OCI-LY3 (cell line): ENCODE data around the gene RAP1GDS1.

Experiments
- H2AFZ ChIP-seq: fragments of 200-600, 300-600 bp; shearing (Covaris generic); 2 replicates; pipeline ENCODE4 v1.6.0; 2014; ENCODE audit warnings: antibody characterized with exemption, low read depth, low read length
- H3K27ac ChIP-seq: fragments of 200-600, 300-600 bp; sonication (generic); 2 replicates; pipeline ENCODE4 v1.5.1; 2014; ENCODE audit warnings: mild to moderate bottlenecking, low read length, moderate library complexity, mixed read lengths
- H3K27me3 ChIP-seq: fragments of 200-600, 300-600 bp; sonication (generic); 2 replicates; pipeline ENCODE4 v1.6.1; 2014; ENCODE audit warnings: low read depth, low read length, mixed read lengths
- H3K36me3 ChIP-seq: fragments of 200-600, 300-600 bp; sonication (generic); replicated peaks from 2 replicates; pipeline ENCODE3; 2014; ENCODE audit warnings: low read depth, low read length, mixed read lengths
- H3K4me1 ChIP-seq: fragments of 300-600, 200-600 bp; sonication (generic); 2 replicates; pipeline ENCODE4 v1.6.1; 2014; ENCODE audit warnings: low read length, mixed read lengths
- H3K4me2 ChIP-seq: fragments of 200-600, 300-600 bp; sonication (generic); 2 replicates; pipeline ENCODE4 v1.6.1; 2014; ENCODE audit warnings: low read length, mixed read lengths
- H3K4me3 ChIP-seq: fragments of 300-600, 200-600 bp; sonication (generic); 2 replicates; pipeline ENCODE4 v1.5.1; 2014; ENCODE audit warnings: antibody characterized with exemption, mild to moderate bottlenecking, low read length, moderate library complexity
- H3K79me2 ChIP-seq: fragments of 300-600, 200-600 bp; shearing (Covaris generic); 2 replicates; pipeline ENCODE4 v1.6.1; 2014; ENCODE audit warnings: mild to moderate bottlenecking, low read length, mixed read lengths
- H3K9ac ChIP-seq: fragments of 300-600, 200-600 bp; shearing (Covaris generic); 2 replicates; pipeline ENCODE4 v1.6.0; 2014; ENCODE audit warnings: mild to moderate bottlenecking, low read length, moderate library complexity
- H3K9me3 ChIP-seq: fragments of 200-600, 300-600 bp; shearing (Covaris generic); 2 replicates; pipeline ENCODE4 v1.6.1; 2014; ENCODE audit warnings: low read length, mixed read lengths; ENCODE audit not compliant: insufficient read depth
- H4K20me1 ChIP-seq: fragments of 200-600, 300-600 bp; sonication (generic); 2 replicates; pipeline ENCODE4 v1.6.1; 2016; ENCODE audit warnings: low read length, mixed read lengths; ENCODE audit not compliant: insufficient read depth
- EZH2phosphoT487 ChIP-seq: fragments of 200-600 bp; shearing (Covaris generic); IDR thresholded peaks from 2 replicates; pipeline ENCODE4 v1.6.1; 2018; ENCODE audit warnings: antibody characterized with exemption, mixed run types, low read depth
- TF ChIP-seq, protein P1 (sequence below): fragments of 200-600, 300-600 bp; sonication (generic); IDR thresholded peaks from 2 replicates; pipeline ENCODE4 v1.5.1; 2014; ENCODE audit warnings: antibody characterized with exemption, low read length, low read depth

Gene RAP1GDS1, protein sequence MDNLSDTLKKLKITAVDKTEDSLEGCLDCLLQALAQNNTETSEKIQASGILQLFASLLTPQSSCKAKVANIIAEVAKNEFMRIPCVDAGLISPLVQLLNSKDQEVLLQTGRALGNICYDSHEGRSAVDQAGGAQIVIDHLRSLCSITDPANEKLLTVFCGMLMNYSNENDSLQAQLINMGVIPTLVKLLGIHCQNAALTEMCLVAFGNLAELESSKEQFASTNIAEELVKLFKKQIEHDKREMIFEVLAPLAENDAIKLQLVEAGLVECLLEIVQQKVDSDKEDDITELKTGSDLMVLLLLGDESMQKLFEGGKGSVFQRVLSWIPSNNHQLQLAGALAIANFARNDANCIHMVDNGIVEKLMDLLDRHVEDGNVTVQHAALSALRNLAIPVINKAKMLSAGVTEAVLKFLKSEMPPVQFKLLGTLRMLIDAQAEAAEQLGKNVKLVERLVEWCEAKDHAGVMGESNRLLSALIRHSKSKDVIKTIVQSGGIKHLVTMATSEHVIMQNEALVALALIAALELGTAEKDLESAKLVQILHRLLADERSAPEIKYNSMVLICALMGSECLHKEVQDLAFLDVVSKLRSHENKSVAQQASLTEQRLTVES

DNA sequence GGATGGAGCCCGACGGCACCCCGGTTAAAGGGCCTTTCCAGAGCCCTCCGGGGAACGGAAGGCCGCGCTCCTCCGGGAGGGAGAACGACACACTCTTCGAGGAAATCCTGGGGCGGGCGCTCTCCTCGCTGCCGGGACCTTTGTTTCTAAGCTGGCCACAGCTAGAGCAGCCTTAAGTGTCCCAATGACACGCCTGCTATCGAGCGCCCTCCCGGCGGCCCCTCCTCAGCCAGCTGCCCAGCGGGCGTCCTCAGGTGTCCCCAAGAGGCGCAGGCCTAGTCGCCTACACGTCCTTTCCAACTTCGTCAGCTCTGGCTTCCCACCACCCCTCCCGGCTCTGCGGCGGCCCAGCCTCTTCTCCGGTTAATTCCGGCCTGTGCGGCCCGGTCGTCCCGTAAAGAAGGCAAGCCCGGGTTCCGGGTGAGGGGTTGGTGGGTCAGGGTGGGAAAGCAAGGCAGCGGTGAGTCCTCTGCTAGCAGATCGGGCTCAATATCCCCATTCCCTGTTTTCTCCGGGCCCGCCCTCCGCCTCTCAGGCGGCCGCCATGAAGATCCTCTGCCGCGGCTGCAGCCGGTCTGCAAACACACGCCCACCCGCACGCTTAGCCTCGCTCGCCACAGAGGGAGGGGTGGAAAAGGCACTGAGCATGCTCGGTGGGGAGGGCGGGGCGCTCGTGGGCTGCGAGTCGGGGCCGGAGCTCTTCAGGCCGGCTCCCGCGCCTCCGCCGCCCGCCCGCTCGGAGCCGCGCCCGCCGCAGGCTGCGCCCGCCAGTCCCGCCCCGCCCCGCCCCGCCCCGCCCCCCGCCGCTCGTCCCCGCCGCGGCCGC, at the start of gene RAP1GDS1:
Gene RAP1GDS1, plus strand, starts transcription at position 806 of the 826 bp plus-strand sequence. CDS start 182 bp downstream, outside the sequence.
- Histone ChIP-seq H3K9ac (peak within 1 kb of the TSS; percentile 92), H3K9me3 (no peaks in the 10 kb centered on the region), H4K20me1 (peaks cover 29% of the 10 kb centered on the region), H3K27me3 (no peaks in the 10 kb centered on the region), H3K79me2 (peaks cover 62% of the 10 kb centered on the region), H3K4me1 (peaks cover 27% of the 10 kb centered on the region), H3K27ac (peak within 1 kb of the TSS; percentile 69), H3K4me3 (peak within 1 kb of the TSS; percentile 95), H3K36me3 (peaks cover 16% of the 10 kb centered on the region), H3K4me2 (peak within 1 kb of the TSS; percentile 90), H2AFZ (peak within 1 kb of the TSS; percentile 61; the same call in 1 of the 2 replicates)
- TF ChIP-seq, protein P1, sequence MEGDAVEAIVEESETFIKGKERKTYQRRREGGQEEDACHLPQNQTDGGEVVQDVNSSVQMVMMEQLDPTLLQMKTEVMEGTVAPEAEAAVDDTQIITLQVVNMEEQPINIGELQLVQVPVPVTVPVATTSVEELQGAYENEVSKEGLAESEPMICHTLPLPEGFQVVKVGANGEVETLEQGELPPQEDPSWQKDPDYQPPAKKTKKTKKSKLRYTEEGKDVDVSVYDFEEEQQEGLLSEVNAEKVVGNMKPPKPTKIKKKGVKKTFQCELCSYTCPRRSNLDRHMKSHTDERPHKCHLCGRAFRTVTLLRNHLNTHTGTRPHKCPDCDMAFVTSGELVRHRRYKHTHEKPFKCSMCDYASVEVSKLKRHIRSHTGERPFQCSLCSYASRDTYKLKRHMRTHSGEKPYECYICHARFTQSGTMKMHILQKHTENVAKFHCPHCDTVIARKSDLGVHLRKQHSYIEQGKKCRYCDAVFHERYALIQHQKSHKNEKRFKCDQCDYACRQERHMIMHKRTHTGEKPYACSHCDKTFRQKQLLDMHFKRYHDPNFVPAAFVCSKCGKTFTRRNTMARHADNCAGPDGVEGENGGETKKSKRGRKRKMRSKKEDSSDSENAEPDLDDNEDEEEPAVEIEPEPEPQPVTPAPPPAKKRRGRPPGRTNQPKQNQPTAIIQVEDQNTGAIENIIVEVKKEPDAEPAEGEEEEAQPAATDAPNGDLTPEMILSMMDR = 0 out of 2 replicates have a peak, but pooled peaks have one; percentile 5
- TF ChIP-seq EZH2phosphoT487 = no peak

DNA sequence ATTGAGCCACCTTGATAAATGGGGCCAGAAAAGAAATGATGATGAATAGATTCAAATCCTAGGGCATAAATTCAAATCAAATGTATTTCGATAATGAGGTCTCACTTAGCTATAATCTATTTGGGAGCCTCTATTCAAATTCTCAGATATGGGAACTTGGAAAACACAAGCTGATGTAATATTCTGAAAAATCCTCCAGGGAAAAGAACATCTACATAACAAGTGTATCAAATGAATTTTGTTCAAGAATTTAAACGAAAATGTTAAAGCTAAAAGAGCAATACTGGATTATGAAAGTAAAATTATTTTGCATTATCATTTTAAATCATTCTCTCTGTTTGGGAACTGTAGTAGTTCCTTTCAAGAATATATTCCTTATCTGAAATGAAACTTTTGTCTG, 38.9 kb upstream of the RAP1GDS1 start:
- Histone ChIP-seq H3K4me3 (no peak overlapping the region), H3K27me3 (no peaks in the 10 kb centered on the region), H3K27ac (no peak overlapping the region), H3K79me2 (no peaks in the 10 kb centered on the region), H4K20me1 (no peaks in the 10 kb centered on the region), H3K4me2 (no peak overlapping the region), H3K9ac (no peak overlapping the region), H2AFZ (no peak overlapping the region), H3K4me1 (no peaks in the 10 kb centered on the region), H3K9me3 (no peaks in the 10 kb centered on the region), H3K36me3 (no peaks in the 10 kb centered on the region)
- no peak for TF ChIP-seq EZH2phosphoT487
- TF ChIP-seq, protein P1 = no peak

DNA sequence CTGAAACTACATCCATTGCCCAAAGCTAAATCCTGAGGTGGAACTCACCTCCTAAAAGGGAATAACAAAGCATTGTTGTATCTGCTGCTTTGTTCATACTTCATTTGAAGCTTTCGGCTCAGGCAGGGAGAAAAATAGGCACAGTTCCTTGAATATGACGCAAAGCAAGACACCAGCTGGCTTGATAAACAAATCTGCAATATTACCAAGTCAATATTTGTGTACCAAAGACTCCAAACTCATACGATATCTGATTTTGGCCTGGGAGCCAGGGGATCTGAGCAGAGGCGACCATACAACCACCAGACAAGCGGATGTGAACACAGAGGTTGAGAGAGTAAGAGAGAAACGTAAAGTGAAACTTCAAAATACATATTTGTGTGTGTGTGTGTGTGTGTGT, 34.8 kb upstream of the RAP1GDS1 start:
- H4K20me1 ChIP-seq = no peaks in the 10 kb centered on the region
- H3K9me3 ChIP-seq = no peaks in the 10 kb centered on the region
- no peaks in the 10 kb centered on the region for H3K36me3 ChIP-seq
- no peak overlapping the region for H3K9ac ChIP-seq
- no peak overlapping the region for H3K4me2 ChIP-seq
- H3K79me2 ChIP-seq = no peaks in the 10 kb centered on the region
- no peak overlapping the region for H3K27ac ChIP-seq
- H3K4me1 ChIP-seq = no peaks in the 10 kb centered on the region
- H3K4me3 ChIP-seq = no peak overlapping the region
- H3K27me3 ChIP-seq = no peaks in the 10 kb centered on the region
- no peak overlapping the region for H2AFZ ChIP-seq
- TF ChIP-seq, protein P1 = no peak
- no peak for TF ChIP-seq EZH2phosphoT487
